GM19372 (cell line): ENCODE measurements around the gene COL20A1.

Source experiments
- ATAC-seq: cut with Tn5 transposase; IDR thresholded peaks from one replicate; pipeline ENCODE4 v1.9.1; 2021; ENCODE audit warnings: mild to moderate bottlenecking, low read depth, moderate library complexity; ENCODE audit not compliant: unreplicated experiment

Gene COL20A1

GRCh38 chr20:63276956-63277355, 16.0 kb upstream of the COL20A1 start:
- ATAC-seq = no peak

- ATAC-seq = no peak
These were observed 15.3 kb upstream of the COL20A1 start for GRCh38 chr20:63277466-63278272.

- ATAC-seq = no peak
These were observed 14.3 kb upstream of the COL20A1 start for GRCh38 chr20:63278661-63279060.

- ATAC-seq = no peak
These were observed 13.1 kb upstream of the COL20A1 start for GRCh38 chr20:63279931-63280330.

GRCh38 chr20:63280371-63280770, 12.6 kb upstream of the COL20A1 start:
- ATAC-seq = no peak

GRCh38 chr20:63280929-63281545, 11.9 kb upstream of the COL20A1 start:
- no peak for ATAC-seq

- no peak for ATAC-seq
These were observed 11.0 kb upstream of the COL20A1 start for GRCh38 chr20:63281742-63282665.

- ATAC-seq = no peak
These were observed 10.0 kb upstream of the COL20A1 start for GRCh38 chr20:63282946-63283345.

- no peak for ATAC-seq
These were observed 9.4 kb upstream of the COL20A1 start for GRCh38 chr20:63283397-63284082.

DNA sequence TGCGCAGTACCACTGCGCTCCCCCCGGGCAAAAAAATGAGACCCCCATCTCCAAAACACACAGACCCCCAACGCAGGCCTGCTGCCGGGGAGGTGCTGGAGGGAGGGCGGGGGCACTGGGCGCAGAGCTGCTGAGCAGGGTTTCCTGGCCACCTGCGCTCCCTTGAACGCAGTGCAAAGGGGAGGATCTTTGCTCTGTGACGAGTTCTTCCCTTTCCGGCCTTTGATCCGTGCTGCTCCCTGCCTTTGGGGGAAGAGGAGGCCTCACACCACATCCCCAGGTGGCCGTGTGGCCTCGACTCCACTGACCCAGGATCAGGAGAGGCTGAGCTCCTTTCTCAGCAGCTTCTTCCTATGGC, 8.9 kb upstream of the COL20A1 start:
- no peak for ATAC-seq

- ATAC-seq = no peak
These were observed 8.4 kb upstream of the COL20A1 start for GRCh38 chr20:63284544-63284949.

GRCh38 chr20:63284981-63285524, 7.9 kb upstream of the COL20A1 start:
- ATAC-seq = no peak

- no peak for ATAC-seq
These were observed 7.1 kb upstream of the COL20A1 start for GRCh38 chr20:63285636-63286615.

DNA sequence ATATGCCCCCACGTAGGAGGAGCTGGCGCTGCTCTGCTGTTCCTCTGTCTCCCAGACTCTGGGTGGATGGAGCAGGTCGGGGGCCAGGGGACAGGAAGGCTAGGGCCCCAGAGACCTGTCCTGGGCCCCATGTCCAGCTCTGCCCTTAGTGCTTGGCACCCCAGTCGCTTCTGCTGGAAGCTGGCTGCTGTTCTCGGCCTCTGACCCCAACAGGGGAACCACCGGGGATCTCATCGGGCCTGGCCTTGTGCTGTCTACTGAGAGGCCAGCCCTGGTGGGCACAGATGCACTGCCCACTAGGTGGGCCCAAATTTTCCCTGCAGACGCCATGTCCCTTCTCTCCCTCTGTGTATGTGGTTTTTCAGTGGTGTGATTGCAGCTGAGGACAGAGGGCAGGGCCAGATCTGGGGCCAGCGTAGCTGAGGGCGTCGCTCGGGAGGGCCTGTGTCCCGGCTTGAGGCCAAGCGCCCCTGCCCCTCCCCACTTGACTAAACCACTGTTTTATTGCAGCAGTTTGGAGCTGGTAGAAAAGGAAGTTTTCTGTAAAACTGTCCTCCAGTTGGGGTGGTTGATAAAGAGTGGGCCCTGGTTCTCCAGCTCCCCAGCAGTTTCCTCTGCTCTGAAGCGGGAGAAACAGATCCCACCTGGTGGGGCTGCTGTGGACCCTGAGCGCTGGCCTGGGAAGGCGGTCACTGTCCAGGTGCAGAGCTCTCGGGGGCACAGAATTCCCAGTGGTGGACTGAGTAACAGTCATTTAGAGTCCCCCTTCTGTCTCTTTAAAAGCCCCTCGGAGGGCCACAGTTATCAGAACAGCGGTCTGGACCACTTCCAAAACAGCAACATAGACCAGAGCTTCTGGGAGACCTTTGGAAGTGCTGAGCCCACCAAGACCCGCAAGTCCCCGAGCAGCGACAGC, 5.9 kb upstream of the COL20A1 start:
- no peak for ATAC-seq

DNA sequence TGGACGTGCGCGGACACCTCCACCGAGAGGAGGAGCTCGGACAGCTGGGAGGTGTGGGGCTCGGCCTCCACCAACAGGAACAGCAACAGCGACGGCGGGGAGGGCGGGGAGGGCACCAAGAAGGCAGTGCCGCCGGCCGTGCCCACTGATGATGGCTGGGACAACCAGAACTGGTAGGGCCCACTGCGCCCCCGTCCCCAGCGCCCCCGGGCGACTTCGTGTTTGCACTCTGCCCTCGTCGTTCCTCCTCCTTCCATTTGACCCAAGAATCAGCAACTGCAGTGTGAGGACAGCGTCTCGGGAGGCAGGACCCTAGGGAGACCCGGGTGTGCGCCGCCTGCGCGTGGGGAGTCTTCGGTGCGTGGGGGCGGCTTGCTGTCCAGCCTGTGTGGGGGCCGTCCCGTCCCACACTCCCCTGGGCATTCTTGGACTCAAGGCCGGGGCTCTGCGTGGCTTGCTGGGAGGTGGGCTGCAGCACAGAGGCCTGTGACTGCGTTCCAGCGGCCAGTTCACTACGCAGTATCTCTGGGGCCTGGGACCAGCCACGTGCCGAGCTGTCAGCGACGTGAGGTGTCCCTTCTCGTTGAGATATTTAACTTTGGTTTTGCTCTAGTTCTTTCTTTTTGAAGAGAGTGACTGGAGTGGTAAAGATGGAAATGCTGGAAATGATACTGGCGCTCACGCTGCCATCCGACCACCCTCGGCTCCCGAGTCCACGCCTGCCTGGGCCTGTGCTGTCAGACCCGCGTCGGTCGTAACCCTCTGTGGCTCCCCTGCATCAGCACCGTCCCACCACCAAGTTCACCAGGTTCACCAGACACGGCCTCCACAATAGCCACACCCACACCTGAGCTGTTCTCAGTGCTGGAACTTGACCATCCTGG, 5.0 kb upstream of the COL20A1 start:
- no peak for ATAC-seq

DNA sequence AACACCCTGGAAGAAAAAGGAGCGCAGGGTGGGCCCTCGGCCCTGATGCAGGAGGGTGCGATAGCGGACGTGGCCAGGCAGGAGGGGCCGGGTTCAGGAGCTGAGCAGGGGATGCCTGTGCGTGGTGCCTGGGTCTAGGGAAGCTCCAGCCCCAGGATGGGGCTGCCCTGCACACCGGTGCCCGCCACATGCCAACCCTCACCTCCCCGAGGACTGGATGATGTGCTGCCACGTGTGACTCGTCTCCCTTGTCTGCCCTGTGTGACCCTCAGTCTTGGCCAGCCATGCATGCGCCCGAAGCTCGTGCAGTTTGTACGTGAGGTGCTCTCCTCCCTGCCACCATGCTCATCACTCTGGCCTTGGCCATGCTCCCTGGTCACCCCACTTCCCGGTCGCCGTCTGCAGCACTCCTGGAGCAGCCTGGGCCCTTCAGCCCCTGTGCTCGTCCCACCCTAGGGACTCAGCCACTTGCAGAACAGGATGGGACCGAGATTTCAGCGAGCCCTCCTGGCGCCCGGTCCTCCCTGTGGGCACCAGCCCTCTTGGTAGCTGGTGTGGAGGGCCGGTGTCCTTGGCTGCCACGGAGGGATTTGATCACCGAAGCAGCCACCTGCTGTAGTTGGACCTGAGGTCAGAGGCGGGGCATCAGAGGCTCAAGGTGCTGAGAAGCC, 4.3 kb upstream of the COL20A1 start:
- ATAC-seq = no peak
